Measurements from ENCODE around the gene CFAP61. TPM values are rescaled to one million over a fixed set of nuclear protein-coding genes. Genes with fewer than 3 reads are reported as not detected.

The CFAP61 gene
- total and polyA plus RNA-seq, 7 experiments from 2014 or later: not detected

GRCh38 chr20:20293691-20294385 is 241.5 kb downstream of the CFAP61 start:
- Histone ChIP-seq H3K27ac (ENCODE audit: low read depth, low read length) (no peak overlapping the region), H3K4me3 (ENCODE audit: low read length) (no peak overlapping the region), H3K4me1 (ENCODE audit: control insufficient read depth in 2 of 2, insufficient read depth in 2 of 2, low read length in 2 of 2) (no peaks in the 10 kb centered on the region), H3K27me3 (ENCODE audit: control insufficient read depth in 2 of 2, insufficient read depth in 2 of 2, low read length in 2 of 2) (no peaks in the 10 kb centered on the region), H3K9me3 (ENCODE audit: control insufficient read depth in 2 of 3, low read length in 3 of 3) (no peaks in the 10 kb centered on the region), H3K36me3 (ENCODE audit: control insufficient read depth in 2 of 3, insufficient read depth in 3 of 3, low read length in 3 of 3) (no peaks in the 10 kb centered on the region)
- intact Hi-C loops (cut with micrococcal nuclease): no loop called here
- H3K4me1 Mint-ChIP-seq: peaks cover 0 to 1% (median 0%) of the 10 kb centered on the region in 7 donors
- ATAC-seq: no peak
- no peak overlapping the region for H3K4me3 Mint-ChIP-seq
- H3K27me3 Mint-ChIP-seq: peaks cover 0 to 10% (median 7%) of the 10 kb centered on the region in 5 donors
- no peak overlapping the region for H3K27ac Mint-ChIP-seq
- POLR2A ChIA-PET: no interaction called here
- peaks cover 0 to 1% (median 0%) of the 10 kb centered on the region in 11 donors for H3K9me3 Mint-ChIP-seq
- H3K36me3 Mint-ChIP-seq: no peaks in the 10 kb centered on the region
- no peak for DNase-seq
- CTCF ChIA-PET: no interaction called here

GRCh38 chr20:20295621-20296498 is 243.5 kb downstream of the CFAP61 start:
- no peak overlapping the region for H3K27ac Mint-ChIP-seq
- no peaks in the 10 kb centered on the region for H3K9me3 ChIP-seq (ENCODE audit: control insufficient read depth in 2 of 3, low read length in 3 of 3)
- no peaks in the 10 kb centered on the region for H3K27me3 ChIP-seq (ENCODE audit: control insufficient read depth in 2 of 2, insufficient read depth in 2 of 2, low read length in 2 of 2)
- POLR2A ChIA-PET: no interaction called here
- peaks cover 0 to 10% (median 7%) of the 10 kb centered on the region in 5 donors for H3K27me3 Mint-ChIP-seq
- H3K27ac ChIP-seq (ENCODE audit: low read depth, low read length): no peak overlapping the region
- no peaks in the 10 kb centered on the region for H3K4me1 ChIP-seq (ENCODE audit: control insufficient read depth in 2 of 2, insufficient read depth in 2 of 2, low read length in 2 of 2)
- DNase-seq (no peak), ATAC-seq (no peak)
- no peaks in the 10 kb centered on the region for H3K36me3 Mint-ChIP-seq
- H3K9me3 Mint-ChIP-seq: peaks cover 0 to 1% (median 0%) of the 10 kb centered on the region in 11 donors
- intact Hi-C loops (cut with micrococcal nuclease): no loop called here
- CTCF ChIA-PET: no interaction called here
- no peak overlapping the region for H3K4me3 ChIP-seq (ENCODE audit: low read length)
- peaks cover 0 to 1% (median 0%) of the 10 kb centered on the region in 7 donors for H3K4me1 Mint-ChIP-seq
- H3K36me3 ChIP-seq (ENCODE audit: control insufficient read depth in 2 of 3, insufficient read depth in 3 of 3, low read length in 3 of 3): no peaks in the 10 kb centered on the region
- H3K4me3 Mint-ChIP-seq: no peak overlapping the region

GRCh38 chr20:20297181-20297580 is 244.8 kb downstream of the CFAP61 start:
- H3K27ac Mint-ChIP-seq: no peak overlapping the region
- no peak for ATAC-seq
- peaks cover 0 to 1% (median 0%) of the 10 kb centered on the region in 7 donors for H3K4me1 Mint-ChIP-seq
- ChIA-PET POLR2A (no interaction called here), CTCF (no interaction called here)
- Histone ChIP-seq H3K27me3 (ENCODE audit: control insufficient read depth in 2 of 2, insufficient read depth in 2 of 2, low read length in 2 of 2) (no peaks in the 10 kb centered on the region), H3K4me3 (ENCODE audit: low read length) (no peak overlapping the region), H3K36me3 (ENCODE audit: control insufficient read depth in 2 of 3, insufficient read depth in 3 of 3, low read length in 3 of 3) (no peaks in the 10 kb centered on the region), H3K27ac (ENCODE audit: low read depth, low read length) (no peak overlapping the region), H3K9me3 (ENCODE audit: control insufficient read depth in 2 of 3, low read length in 3 of 3) (no peaks in the 10 kb centered on the region), H3K4me1 (ENCODE audit: control insufficient read depth in 2 of 2, insufficient read depth in 2 of 2, low read length in 2 of 2) (no peaks in the 10 kb centered on the region)
- intact Hi-C loops (cut with micrococcal nuclease): no loop called here
- no peak for DNase-seq
- H3K4me3 Mint-ChIP-seq: no peak overlapping the region
- no peaks in the 10 kb centered on the region for H3K36me3 Mint-ChIP-seq
- H3K9me3 Mint-ChIP-seq: peaks cover 0 to 1% (median 0%) of the 10 kb centered on the region in 11 donors
- H3K27me3 Mint-ChIP-seq: peaks cover 0 to 10% (median 8%) of the 10 kb centered on the region in 5 donors

- H3K27me3 Mint-ChIP-seq: peaks cover 0 to 12% (median 8%) of the 10 kb centered on the region in 5 donors
- Histone ChIP-seq H3K36me3 (ENCODE audit: control insufficient read depth in 2 of 3, insufficient read depth in 3 of 3, low read length in 3 of 3) (no peaks in the 10 kb centered on the region), H3K27me3 (ENCODE audit: control insufficient read depth in 2 of 2, insufficient read depth in 2 of 2, low read length in 2 of 2) (no peaks in the 10 kb centered on the region), H3K27ac (ENCODE audit: low read depth, low read length) (no peak overlapping the region), H3K4me1 (ENCODE audit: control insufficient read depth in 2 of 2, insufficient read depth in 2 of 2, low read length in 2 of 2) (no peaks in the 10 kb centered on the region), H3K4me3 (ENCODE audit: low read length) (no peak overlapping the region), H3K9me3 (ENCODE audit: control insufficient read depth in 2 of 3, low read length in 3 of 3) (no peaks in the 10 kb centered on the region)
- no peak for DNase-seq
- no peaks in the 10 kb centered on the region for H3K36me3 Mint-ChIP-seq
- H3K27ac Mint-ChIP-seq: no peak overlapping the region
- POLR2A ChIA-PET: no interaction called here
- ATAC-seq: no peak
- peaks cover 0 to 1% (median 0%) of the 10 kb centered on the region in 7 donors for H3K4me1 Mint-ChIP-seq
- H3K9me3 Mint-ChIP-seq: peaks cover 0 to 1% (median 0%) of the 10 kb centered on the region in 11 donors
- no peak overlapping the region for H3K4me3 Mint-ChIP-seq
- CTCF ChIA-PET: no interaction called here
- intact Hi-C loops (cut with micrococcal nuclease): no loop called here
Measured at GRCh38 chr20:20297752-20298151, 245.4 kb downstream of the CFAP61 start.

- no peaks in the 10 kb centered on the region for H3K36me3 ChIP-seq (ENCODE audit: control insufficient read depth in 2 of 3, insufficient read depth in 3 of 3, low read length in 3 of 3)
- H3K9me3 Mint-ChIP-seq: peaks cover 0 to 2% (median 0%) of the 10 kb centered on the region in 11 donors
- H3K4me3 ChIP-seq (ENCODE audit: low read length): no peak overlapping the region
- H3K9me3 ChIP-seq (ENCODE audit: control insufficient read depth in 2 of 3, low read length in 3 of 3): no peaks in the 10 kb centered on the region
- H3K4me1 Mint-ChIP-seq: peaks cover 0 to 1% (median 0%) of the 10 kb centered on the region in 7 donors
- DNase-seq (no peak), ATAC-seq (no peak)
- intact Hi-C loops (cut with micrococcal nuclease): no loop called here
- no peak overlapping the region for H3K27ac Mint-ChIP-seq
- no peaks in the 10 kb centered on the region for H3K27me3 ChIP-seq (ENCODE audit: control insufficient read depth in 2 of 2, insufficient read depth in 2 of 2, low read length in 2 of 2)
- H3K4me1 ChIP-seq (ENCODE audit: control insufficient read depth in 2 of 2, insufficient read depth in 2 of 2, low read length in 2 of 2): no peaks in the 10 kb centered on the region
- CTCF ChIA-PET: no interaction called here
- POLR2A ChIA-PET: no interaction called here
- H3K36me3 Mint-ChIP-seq: no peaks in the 10 kb centered on the region
- H3K4me3 Mint-ChIP-seq: no peak overlapping the region
- H3K27me3 Mint-ChIP-seq: peaks cover 0 to 12% (median 8%) of the 10 kb centered on the region in 5 donors
- no peak overlapping the region for H3K27ac ChIP-seq (ENCODE audit: low read depth, low read length)
Measured at GRCh38 chr20:20299904-20300303, 247.6 kb downstream of the CFAP61 start.

GRCh38 chr20:20303320-20303719 is 251.0 kb downstream of the CFAP61 start:
- Histone ChIP-seq H3K9me3 (ENCODE audit: control insufficient read depth in 2 of 3, low read length in 3 of 3) (no peaks in the 10 kb centered on the region), H3K4me3 (ENCODE audit: low read length) (no peak overlapping the region), H3K27me3 (ENCODE audit: control insufficient read depth in 2 of 2, insufficient read depth in 2 of 2, low read length in 2 of 2) (no peaks in the 10 kb centered on the region), H3K27ac (ENCODE audit: low read depth, low read length) (no peak overlapping the region), H3K36me3 (ENCODE audit: control insufficient read depth in 2 of 3, insufficient read depth in 3 of 3, low read length in 3 of 3) (no peaks in the 10 kb centered on the region), H3K4me1 (ENCODE audit: control insufficient read depth in 2 of 2, insufficient read depth in 2 of 2, low read length in 2 of 2) (no peaks in the 10 kb centered on the region)
- POLR2A ChIA-PET: no interaction called here
- Mint-ChIP-seq H3K4me3 (no peak overlapping the region), H3K27ac (no peak overlapping the region), H3K36me3 (no peaks in the 10 kb centered on the region), H3K9me3 (peaks cover 0 to 1% (median 0%) of the 10 kb centered on the region in 11 donors), H3K27me3 (peaks cover 0 to 18% (median 5%) of the 10 kb centered on the region in 5 donors), H3K4me1 (no peaks in the 10 kb centered on the region)
- CTCF ChIA-PET: no interaction called here
- intact Hi-C loops (cut with micrococcal nuclease): no loop called here
- no peak for DNase-seq
- no peak for ATAC-seq

Measured in naive thymus-derived CD4-positive, alpha-beta T cell (primary cell).